Measurements from ENCODE around the gene DTNBP1.

Gene DTNBP1

GRCh38 chr6:15524861-15525401 is 137.9 kb downstream of the DTNBP1 start:
- TF ChIP-seq CTCF (IDR thresholded peaks at IDR 0.05; ENCODE audit: insufficient read depth, missing control alignments) = no peak
- FAIRE-seq (no peak), DNase-seq (ENCODE audit: insufficient read length, low spot score) (peak; percentile 64)

DNA sequence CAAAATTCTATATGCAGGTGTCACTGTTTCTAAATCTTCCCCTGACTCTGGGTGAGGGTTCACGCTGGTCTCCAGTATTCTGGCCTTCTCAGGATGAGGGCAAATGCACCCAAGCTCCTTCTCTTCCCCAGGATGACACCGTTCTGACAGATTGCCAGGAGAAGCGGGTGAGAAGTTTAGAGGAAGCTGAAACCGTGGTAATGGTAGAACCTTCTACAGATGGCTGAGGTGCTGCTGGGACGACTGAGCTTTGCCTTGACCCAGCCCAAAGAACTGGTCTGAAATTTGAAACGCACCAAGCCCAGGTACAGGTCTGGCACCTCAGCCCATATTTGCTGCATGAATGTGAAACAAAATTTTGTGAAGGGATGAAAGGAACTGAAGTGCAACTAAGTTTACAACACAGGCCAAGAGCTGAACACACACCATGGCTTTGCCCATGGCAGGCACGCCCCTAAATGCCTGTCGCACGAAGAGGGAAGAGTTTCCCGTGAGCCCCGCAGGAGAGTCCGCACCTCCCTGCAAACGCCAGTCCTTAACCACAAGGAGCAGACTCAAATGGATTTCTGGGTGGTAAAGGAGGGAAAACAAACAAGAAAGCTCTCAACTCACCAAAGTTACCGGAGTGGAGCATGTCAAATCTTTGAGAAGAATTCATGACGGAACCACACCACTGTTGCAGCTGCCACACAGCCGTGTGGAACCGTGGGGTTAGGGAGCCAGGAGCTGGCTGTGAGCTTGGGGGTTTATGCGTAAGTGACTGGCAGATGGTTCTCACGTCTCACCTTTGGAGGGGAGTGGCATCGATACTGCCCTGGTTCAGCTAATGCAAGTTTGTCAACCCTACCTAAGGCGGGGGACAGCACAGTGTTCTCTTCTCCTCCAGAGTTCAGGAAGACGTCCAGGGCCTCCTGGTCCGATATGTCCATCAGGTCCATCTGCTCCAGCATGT is 138.9 kb downstream of the DTNBP1 start:
- FAIRE-seq (no peak), DNase-seq (ENCODE audit: insufficient read length, low spot score) (no peak)
- TF ChIP-seq CTCF (IDR thresholded peaks at IDR 0.05; ENCODE audit: insufficient read depth, missing control alignments) = no peak

DNA sequence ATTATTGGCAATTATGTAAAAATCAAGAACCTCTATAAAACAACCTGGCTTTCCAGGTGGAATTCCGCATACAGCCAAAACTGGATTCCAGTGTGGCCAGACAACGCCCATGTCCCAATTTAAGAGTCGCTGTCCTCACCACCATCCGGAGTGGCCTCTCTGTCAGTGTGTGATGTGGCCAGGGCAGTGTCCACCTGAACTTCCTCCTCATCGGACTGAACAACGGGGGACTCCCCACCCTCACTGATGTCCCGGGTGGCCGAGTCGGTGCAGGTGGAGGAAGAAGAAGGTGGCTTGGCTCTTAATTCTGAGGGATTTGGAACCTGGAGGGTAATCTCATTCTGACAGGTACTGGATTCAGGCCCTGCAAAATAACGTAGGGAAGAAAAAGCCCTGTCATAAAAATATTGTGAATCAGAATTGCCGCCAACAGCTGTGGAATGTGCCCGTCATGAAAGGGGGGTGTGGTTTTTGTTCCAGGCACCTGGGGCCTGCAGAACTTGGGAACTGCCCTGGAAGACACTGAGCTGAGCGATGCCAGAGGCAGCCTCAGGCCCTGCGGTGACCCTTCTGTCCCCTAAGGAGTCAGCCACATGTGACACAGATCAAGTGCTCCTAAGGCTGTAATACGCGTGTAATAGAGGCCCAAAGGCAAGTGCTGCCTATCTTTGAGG is 139.8 kb downstream of the DTNBP1 start:
- FAIRE-seq (no peak), DNase-seq (ENCODE audit: insufficient read length, low spot score) (no peak)
- no peak for TF ChIP-seq CTCF (IDR thresholded peaks at IDR 0.05; ENCODE audit: insufficient read depth, missing control alignments)

GRCh38 chr6:15522427-15522826 is 140.4 kb downstream of the DTNBP1 start:
- TF ChIP-seq CTCF (IDR thresholded peaks at IDR 0.05; ENCODE audit: insufficient read depth, missing control alignments) = no peak
- no peak for FAIRE-seq
- DNase-seq (ENCODE audit: insufficient read length, low spot score) = no peak

DNA sequence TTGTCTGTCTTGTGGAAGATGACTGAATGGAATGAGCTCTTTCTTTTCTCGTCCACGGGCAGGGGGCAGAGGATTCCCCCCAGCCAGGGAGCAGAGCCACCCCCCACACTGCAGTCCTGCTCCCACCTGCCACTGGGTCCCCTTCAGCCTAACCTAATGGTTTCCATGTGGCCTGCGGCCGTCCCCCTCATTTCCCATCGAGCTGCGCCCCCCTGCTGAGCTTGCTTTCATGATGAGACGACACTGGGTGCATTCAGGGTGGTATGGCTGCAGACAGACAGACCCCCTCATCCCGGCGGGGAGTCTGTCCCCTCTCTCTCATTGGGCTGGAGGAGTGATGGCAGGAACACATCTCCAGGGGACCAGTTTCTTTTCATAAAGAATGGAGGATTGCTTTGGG is 140.8 kb downstream of the DTNBP1 start:
- DNase-seq (ENCODE audit: insufficient read length, low spot score) = no peak
- no peak for FAIRE-seq
- no peak for TF ChIP-seq CTCF (IDR thresholded peaks at IDR 0.05; ENCODE audit: insufficient read depth, missing control alignments)

DNA sequence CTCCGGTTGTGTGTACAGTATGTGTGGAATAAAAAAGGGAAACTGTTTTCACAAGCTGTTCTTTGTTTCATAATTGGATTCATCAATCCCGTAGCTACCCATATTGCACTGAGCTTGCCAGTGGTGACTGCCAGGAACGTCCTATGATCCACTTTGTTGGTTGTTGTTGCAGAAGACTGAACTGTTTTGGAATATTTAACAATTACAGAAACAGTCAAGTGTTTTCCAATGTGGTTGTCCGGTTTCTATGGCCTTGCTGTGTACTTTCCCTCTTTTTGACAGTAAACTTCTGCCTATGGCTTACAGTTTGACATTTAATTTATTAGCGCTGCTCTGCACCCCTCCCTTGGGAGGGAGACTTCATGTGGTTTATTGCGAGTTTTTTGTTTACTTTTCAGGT is 141.2 kb downstream of the DTNBP1 start:
- no peak for TF ChIP-seq CTCF (IDR thresholded peaks at IDR 0.05; ENCODE audit: insufficient read depth, missing control alignments)
- FAIRE-seq (no peak), DNase-seq (ENCODE audit: insufficient read length, low spot score) (no peak)

Measured in D721Med (cell line).